ENCODE data around the gene NLK. TPM values are rescaled to one million over a fixed set of nuclear protein-coding genes. Genes with fewer than 3 reads are reported as not detected.
A peak's percentile ranks its signal among the peaks of the same experiment; 100 is the strongest.
"Not testable (repeated sequence)": the region's sequence is repeated elsewhere in the genome, so short reads cannot be mapped to it uniquely, and the experiment has no call there.

The NLK gene
- total and polyA plus RNA-seq, 2 donors (not counting 1 experiment from before 2014, with no cell fraction given) = 12.7 to 24.8 TPM

DNA sequence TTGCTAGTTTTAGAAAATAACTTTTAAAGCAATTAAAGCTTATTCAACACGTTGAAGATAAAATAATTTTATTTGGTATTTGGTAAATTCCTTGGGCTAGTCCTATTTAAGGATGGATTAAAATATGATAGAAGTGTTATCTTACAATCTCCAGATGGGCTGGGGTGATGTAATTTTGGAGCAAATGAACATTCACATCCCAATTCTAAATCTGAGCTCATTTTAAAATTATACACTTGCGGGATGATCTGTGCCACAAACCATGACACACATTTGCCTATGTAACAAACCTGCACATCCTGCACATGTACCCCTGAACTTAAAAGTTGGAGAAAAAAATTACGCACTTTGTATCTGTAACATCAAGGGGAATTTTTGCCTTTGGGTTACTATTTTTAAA lies 31.5 kb downstream of the NLK start:
- intact Hi-C loops (cut with micrococcal nuclease) = loop anchor here (2.0 kb wide), 1 partner anchor 15 kb away; no protein-coding TSS in a partner anchor
- ATAC-seq (ENCODE audit: low read depth) = no peak
- H3K27ac ChIP-seq (ENCODE audit: low read length in 2 of 2) = no peak overlapping the region
- Mint-ChIP-seq H3K27me3 (no peaks in the 10 kb centered on the region), H3K4me3 (peak overlapping the region; percentile 40), H3K27ac (no peak overlapping the region), H3K9me3 (ENCODE audit: insufficient read depth) (peaks cover 3% of the 10 kb centered on the region), H3K4me1 (peaks cover 68% of the 10 kb centered on the region)
- peaks cover 0 to 12% (median 8%) of the 10 kb centered on the region in 3 donors for H3K9me3 ChIP-seq (ENCODE audit: control extremely low read depth in 1 of 3, control insufficient read depth in 2 of 3, insufficient read depth in 1 of 3, low read length in 2 of 3)
- CTCF ChIA-PET = interaction anchor here (1.2 kb wide), 1 partner anchor 10 kb away, joined by 3 read pairs; no protein-coding TSS in a partner anchor
- H3K36me3 ChIP-seq (replicated peaks in 1 of 2; ENCODE audit: control extremely low read depth in 1 of 2, control insufficient read depth in 1 of 2, extremely low read depth in 1 of 2, insufficient read depth in 2 of 2, low read length in 1 of 2) = no peaks in the 10 kb centered on the region
- DNase-seq = no peak
- H2AFZ ChIP-seq (ENCODE audit: insufficient read depth, low read depth, low read length, poor library complexity, severe bottlenecking) = no peak overlapping the region
- no peaks in the 10 kb centered on the region for H4K20me1 ChIP-seq (ENCODE audit: control insufficient read depth, insufficient read depth, low read length, poor library complexity, severe bottlenecking)
- POLR2A ChIA-PET = no interaction called here
- WGBS (ENCODE audit: insufficient coverage) = no CpG with 5 or more reads among the region's 3 CpGs
- peak overlapping the region; percentile 24 for H3K4me2 ChIP-seq (replicated peaks; ENCODE audit: low read depth, low read length, poor library complexity, severe bottlenecking)
- H3K4me3 ChIP-seq (ENCODE audit: control extremely low read depth in 1 of 5, extremely low read depth in 1 of 5, insufficient read depth in 1 of 5, low read depth in 2 of 5, low read length in 4 of 5) = no peak overlapping the region
- peaks cover 74% of the 10 kb centered on the region for H3K79me2 ChIP-seq (ENCODE audit: control insufficient read depth, insufficient read depth, low read length)
- no peak overlapping the region for H3K9ac ChIP-seq (ENCODE audit: low read length)
- H3K27me3 ChIP-seq (replicated peaks in 1 of 4; ENCODE audit: control extremely low read depth in 1 of 4, control insufficient read depth in 3 of 4, insufficient read depth in 4 of 4, low read length in 3 of 4) = no peaks in the 10 kb centered on the region
- TF ChIP-seq, protein P1, sequence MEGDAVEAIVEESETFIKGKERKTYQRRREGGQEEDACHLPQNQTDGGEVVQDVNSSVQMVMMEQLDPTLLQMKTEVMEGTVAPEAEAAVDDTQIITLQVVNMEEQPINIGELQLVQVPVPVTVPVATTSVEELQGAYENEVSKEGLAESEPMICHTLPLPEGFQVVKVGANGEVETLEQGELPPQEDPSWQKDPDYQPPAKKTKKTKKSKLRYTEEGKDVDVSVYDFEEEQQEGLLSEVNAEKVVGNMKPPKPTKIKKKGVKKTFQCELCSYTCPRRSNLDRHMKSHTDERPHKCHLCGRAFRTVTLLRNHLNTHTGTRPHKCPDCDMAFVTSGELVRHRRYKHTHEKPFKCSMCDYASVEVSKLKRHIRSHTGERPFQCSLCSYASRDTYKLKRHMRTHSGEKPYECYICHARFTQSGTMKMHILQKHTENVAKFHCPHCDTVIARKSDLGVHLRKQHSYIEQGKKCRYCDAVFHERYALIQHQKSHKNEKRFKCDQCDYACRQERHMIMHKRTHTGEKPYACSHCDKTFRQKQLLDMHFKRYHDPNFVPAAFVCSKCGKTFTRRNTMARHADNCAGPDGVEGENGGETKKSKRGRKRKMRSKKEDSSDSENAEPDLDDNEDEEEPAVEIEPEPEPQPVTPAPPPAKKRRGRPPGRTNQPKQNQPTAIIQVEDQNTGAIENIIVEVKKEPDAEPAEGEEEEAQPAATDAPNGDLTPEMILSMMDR (IDR thresholded peaks at IDR 0.05) = no peak
- TF ChIP-seq EZH2 (IDR thresholded peaks at IDR 0.05; ENCODE audit: borderline replicate concordance, insufficient read depth, low read depth, low read length, poor library complexity, severe bottlenecking) = no peak
- peaks cover 28 to 46% of the 10 kb centered on the region in 2 donors for H3K4me1 ChIP-seq (ENCODE audit: control insufficient read depth in 2 of 2, insufficient read depth in 2 of 2, low read length in 2 of 2)

DNA sequence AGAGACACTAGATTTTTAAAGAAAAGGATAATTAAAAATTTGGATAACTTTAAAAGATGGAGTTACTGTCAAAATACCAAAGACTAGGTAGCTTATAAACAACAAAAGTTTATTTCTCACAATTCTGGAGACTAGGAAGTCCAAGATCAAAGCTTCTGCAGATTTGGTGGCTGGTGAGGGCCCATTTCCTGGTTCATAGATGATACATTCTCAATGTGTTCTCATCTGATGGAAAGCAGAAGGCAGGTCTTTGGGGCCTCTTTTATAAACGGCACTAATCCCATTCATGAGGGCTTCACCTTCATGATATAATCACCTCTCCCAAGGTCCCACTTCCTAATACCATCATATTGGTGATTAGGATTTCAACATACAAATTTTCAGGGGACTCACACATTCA lies 33.7 kb downstream of the NLK start:
- no peak for ATAC-seq (ENCODE audit: low read depth)
- no peaks in the 10 kb centered on the region for H3K27me3 ChIP-seq (replicated peaks in 1 of 4; ENCODE audit: control extremely low read depth in 1 of 4, control insufficient read depth in 3 of 4, insufficient read depth in 4 of 4, low read length in 3 of 4)
- H3K4me1 ChIP-seq (ENCODE audit: control insufficient read depth in 2 of 2, insufficient read depth in 2 of 2, low read length in 2 of 2) = peaks cover 43 to 64% of the 10 kb centered on the region in 2 donors
- Mint-ChIP-seq H3K4me1 (peaks cover 84% of the 10 kb centered on the region), H3K9me3 (ENCODE audit: insufficient read depth) (peaks cover 3% of the 10 kb centered on the region), H3K27me3 (no peaks in the 10 kb centered on the region), H3K4me3 (no peak overlapping the region), H3K27ac (no peak overlapping the region)
- no peak for DNase-seq
- CTCF ChIA-PET = interaction anchor here (1.0 to 1.5 kb wide), 2 partner anchors 23 to 35 kb away, joined by 3 to 4 read pairs; no protein-coding TSS in a partner anchor
- no peaks in the 10 kb centered on the region for H4K20me1 ChIP-seq (ENCODE audit: control insufficient read depth, insufficient read depth, low read length, poor library complexity, severe bottlenecking)
- no peak overlapping the region for H2AFZ ChIP-seq (ENCODE audit: insufficient read depth, low read depth, low read length, poor library complexity, severe bottlenecking)
- H3K79me2 ChIP-seq (ENCODE audit: control insufficient read depth, insufficient read depth, low read length) = peaks cover 80% of the 10 kb centered on the region
- H3K9me3 ChIP-seq (ENCODE audit: control extremely low read depth in 1 of 3, control insufficient read depth in 2 of 3, insufficient read depth in 1 of 3, low read length in 2 of 3) = peaks cover 0 to 4% (median 4%) of the 10 kb centered on the region in 3 donors
- H3K4me2 ChIP-seq (replicated peaks; ENCODE audit: low read depth, low read length, poor library complexity, severe bottlenecking) = no peak overlapping the region
- WGBS (ENCODE audit: insufficient coverage) = no CpG with 5 or more reads among the region's 1 CpG
- no peak overlapping the region for H3K9ac ChIP-seq (ENCODE audit: low read length)
- no peak overlapping the region for H3K27ac ChIP-seq (ENCODE audit: low read length in 2 of 2)
- POLR2A ChIA-PET = interaction anchor here (1.3 to 1.4 kb wide), 2 partner anchors 17 to 35 kb away, joined by 3 read pairs; no protein-coding TSS in a partner anchor
- no peak overlapping the region for H3K4me3 ChIP-seq (ENCODE audit: control extremely low read depth in 1 of 5, extremely low read depth in 1 of 5, insufficient read depth in 1 of 5, low read depth in 2 of 5, low read length in 4 of 5)
- intact Hi-C loops (cut with micrococcal nuclease) = no loop called here
- TF ChIP-seq EZH2 (IDR thresholded peaks at IDR 0.05; ENCODE audit: borderline replicate concordance, insufficient read depth, low read depth, low read length, poor library complexity, severe bottlenecking) = no peak
- TF ChIP-seq, protein P1 (IDR thresholded peaks at IDR 0.05) = no peak
- H3K36me3 ChIP-seq (replicated peaks in 1 of 2; ENCODE audit: control extremely low read depth in 1 of 2, control insufficient read depth in 1 of 2, extremely low read depth in 1 of 2, insufficient read depth in 2 of 2, low read length in 1 of 2) = no peaks in the 10 kb centered on the region

DNA sequence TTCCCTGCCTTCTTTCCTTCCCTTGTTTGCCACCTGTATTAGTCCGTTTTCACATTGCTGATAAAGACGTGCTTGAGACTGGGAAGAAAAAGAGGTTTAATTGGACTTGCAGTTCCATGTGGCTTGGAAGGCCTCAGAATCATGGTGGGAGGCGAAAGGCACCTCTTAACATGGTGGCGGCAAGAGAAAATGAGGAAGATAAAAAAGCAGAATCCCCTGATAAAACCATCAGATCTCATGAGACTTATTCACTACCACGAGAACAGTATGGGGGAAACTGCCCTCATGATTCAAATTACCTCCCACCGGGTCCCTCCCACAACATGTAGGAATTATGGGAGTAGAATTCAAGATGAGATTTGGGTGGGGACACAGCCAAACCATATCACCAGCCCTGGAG lies 34.7 kb downstream of the NLK start:
- DNase-seq; CTCF ChIA-PET; ATAC-seq (ENCODE audit: low read depth); H3K9ac ChIP-seq (ENCODE audit: low read length); H3K4me3 ChIP-seq (ENCODE audit: control extremely low read depth in 1 of 5, extremely low read depth in 1 of 5, insufficient read depth in 1 of 5, low read depth in 2 of 5, low read length in 4 of 5); H4K20me1 ChIP-seq (ENCODE audit: control insufficient read depth, insufficient read depth, low read length, poor library complexity, severe bottlenecking); POLR2A ChIA-PET; H3K4me3 Mint-ChIP-seq; H3K27me3 ChIP-seq (replicated peaks in 1 of 4; ENCODE audit: control extremely low read depth in 1 of 4, control insufficient read depth in 3 of 4, insufficient read depth in 4 of 4, low read length in 3 of 4); H2AFZ ChIP-seq (ENCODE audit: insufficient read depth, low read depth, low read length, poor library complexity, severe bottlenecking); H3K27me3 Mint-ChIP-seq; H3K9me3 ChIP-seq (ENCODE audit: control extremely low read depth in 1 of 3, control insufficient read depth in 2 of 3, insufficient read depth in 1 of 3, low read length in 2 of 3); H3K4me2 ChIP-seq (replicated peaks; ENCODE audit: low read depth, low read length, poor library complexity, severe bottlenecking); intact Hi-C loops (cut with micrococcal nuclease); H3K27ac Mint-ChIP-seq; H3K9me3 Mint-ChIP-seq (ENCODE audit: insufficient read depth); H3K36me3 ChIP-seq (replicated peaks in 1 of 2; ENCODE audit: control extremely low read depth in 1 of 2, control insufficient read depth in 1 of 2, extremely low read depth in 1 of 2, insufficient read depth in 2 of 2, low read length in 1 of 2): not testable (repeated sequence)
- peaks cover 79% of the 10 kb centered on the region for H3K4me1 Mint-ChIP-seq
- Histone ChIP-seq H3K79me2 (ENCODE audit: control insufficient read depth, insufficient read depth, low read length) (peaks cover 80% of the 10 kb centered on the region), H3K27ac (ENCODE audit: low read length in 2 of 2) (peak overlapping the region in 1 of 2 donors; percentile 15), H3K4me1 (ENCODE audit: control insufficient read depth in 2 of 2, insufficient read depth in 2 of 2, low read length in 2 of 2) (peaks cover 38 to 56% of the 10 kb centered on the region in 2 donors)
- WGBS (ENCODE audit: insufficient coverage) = 100% methylated on average over 1 of the region's 6 CpGs

Measured in B cell (primary cell).